GM19239 (cell line): ENCODE results near the gene CENPC.

Experiments
- DNase-seq: peaks from one replicate; pipeline ENCODE4 v3.0.0; 2011; ENCODE audit warnings: low spot score; ENCODE audit not compliant: insufficient read length
- FAIRE-seq: peaks from 2 replicates; lab custom pipeline; 2011; peaks lifted over from hg19 to GRCh38; lab: Jason Lieb, UNC

The CENPC gene

GRCh38 chr4:67545199-67546003 lies at the start of gene CENPC:
Gene CENPC (minus strand): TSS chr4:67545503. CDS start chr4:67545355, 148 bp downstream.
- peak; percentile 99 for FAIRE-seq
- DNase-seq = peak; percentile 67

- no peak for DNase-seq
- FAIRE-seq = no peak
These were observed 48.5 kb upstream of the CENPC start for GRCh38 chr4:67593741-67594175.

GRCh38 chr4:67587156-67587555 lies 41.9 kb upstream of the CENPC start:
- FAIRE-seq (no peak), DNase-seq (no peak)

- FAIRE-seq = no peak
These were observed 39.2 kb upstream of the CENPC start for GRCh38 chr4:67584496-67584895.

GRCh38 chr4:67581913-67582312 lies 36.6 kb upstream of the CENPC start:
- DNase-seq (no peak), FAIRE-seq (peak; percentile 11)

More at GRCh38 chr4:67584496-67584895, 39.2 kb upstream of the CENPC start:
- no peak for DNase-seq

- DNase-seq (no peak), FAIRE-seq (no peak)
These were observed 36.0 kb upstream of the CENPC start for GRCh38 chr4:67581208-67581857.

GRCh38 chr4:67580577-67580976 lies 35.3 kb upstream of the CENPC start:
- no peak for DNase-seq
- FAIRE-seq = no peak

- FAIRE-seq (no peak), DNase-seq (no peak)
These were observed 31.2 kb upstream of the CENPC start for GRCh38 chr4:67576538-67576937.

GRCh38 chr4:67576059-67576466 lies 30.8 kb upstream of the CENPC start:
- DNase-seq (no peak), FAIRE-seq (no peak)

GRCh38 chr4:67575232-67576058 lies 30.1 kb upstream of the CENPC start:
- FAIRE-seq (peak; percentile 100), DNase-seq (peak; percentile 31)

GRCh38 chr4:67573193-67573592 lies 27.9 kb upstream of the CENPC start:
- DNase-seq (no peak), FAIRE-seq (peak; percentile 74)

- FAIRE-seq = no peak
- no peak for DNase-seq
These were observed 26.7 kb upstream of the CENPC start for GRCh38 chr4:67571975-67572374.

- no peak for FAIRE-seq
- no peak for DNase-seq
These were observed 25.2 kb upstream of the CENPC start for GRCh38 chr4:67570537-67570936.

- FAIRE-seq (peak; percentile 59), DNase-seq (no peak)
These were observed 23.5 kb upstream of the CENPC start for GRCh38 chr4:67568820-67569219.

- no peak for FAIRE-seq
- no peak for DNase-seq
These were observed 21.0 kb upstream of the CENPC start for GRCh38 chr4:67566335-67566734.

GRCh38 chr4:67565284-67565683 lies 20.0 kb upstream of the CENPC start:
- FAIRE-seq = no peak
- no peak for DNase-seq

- FAIRE-seq (peak; percentile 94), DNase-seq (no peak)
These were observed 13.2 kb upstream of the CENPC start, which contains the start of gene STAP1 for GRCh38 chr4:67558493-67558892. Gene STAP1 (plus strand): TSS chr4:67558727. CDS start chr4:67558810, 83 bp downstream.

- FAIRE-seq = peak; percentile 81
- no peak for DNase-seq
These were observed 11.1 kb upstream of the CENPC start for GRCh38 chr4:67556436-67556835.

- FAIRE-seq (no peak), DNase-seq (no peak)
These were observed 10.1 kb upstream of the CENPC start for GRCh38 chr4:67555447-67555846.

- no peak for FAIRE-seq
- DNase-seq = no peak
These were observed 8.8 kb upstream of the CENPC start for GRCh38 chr4:67554096-67554495.
